ENCODE measurements around the gene RIPOR2.

RIPOR2 gene

DNA sequence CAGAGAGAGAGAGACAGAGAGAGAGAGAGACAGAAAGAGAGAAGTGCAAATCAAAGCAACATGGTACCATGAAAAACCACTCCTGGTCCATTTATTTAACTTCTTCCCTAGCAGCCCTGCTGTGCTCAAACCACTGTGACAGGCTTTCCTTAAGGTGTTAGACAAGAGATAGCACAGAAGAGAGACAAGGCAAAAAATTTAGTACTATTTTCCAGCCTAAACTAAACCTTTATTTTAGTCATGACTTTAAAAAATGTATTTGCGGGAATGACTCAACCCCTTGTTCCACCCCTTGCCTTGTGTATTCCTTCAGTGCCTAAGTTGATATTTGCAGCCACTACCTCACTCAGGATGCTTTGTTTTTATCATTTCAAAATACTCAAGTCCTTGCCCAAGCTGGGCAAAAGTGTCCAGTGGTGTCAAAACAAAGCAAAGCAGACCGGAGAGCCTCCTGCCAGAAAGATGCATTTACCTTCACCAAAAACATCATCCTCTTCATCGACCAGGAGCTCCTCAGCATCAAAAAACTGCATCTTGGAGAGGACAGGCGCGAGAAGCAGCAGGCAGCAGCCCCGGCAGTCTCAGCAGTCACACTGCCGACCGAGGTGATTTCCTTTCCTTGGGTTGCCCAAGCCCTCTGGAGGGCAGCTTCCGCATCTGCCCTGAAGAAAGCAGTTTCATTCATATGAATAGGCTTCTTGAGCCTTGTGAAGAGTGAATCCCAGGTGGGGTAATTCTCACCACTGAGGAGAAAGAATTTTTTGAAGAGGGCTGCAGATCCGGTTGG lies at the start of gene RIPOR2:
TSS of gene RIPOR2 (minus strand) at position 595 of the 787 bp plus-strand sequence. CDS start at position 533, 62 bp downstream.
- no peak for DNase-seq

DNA sequence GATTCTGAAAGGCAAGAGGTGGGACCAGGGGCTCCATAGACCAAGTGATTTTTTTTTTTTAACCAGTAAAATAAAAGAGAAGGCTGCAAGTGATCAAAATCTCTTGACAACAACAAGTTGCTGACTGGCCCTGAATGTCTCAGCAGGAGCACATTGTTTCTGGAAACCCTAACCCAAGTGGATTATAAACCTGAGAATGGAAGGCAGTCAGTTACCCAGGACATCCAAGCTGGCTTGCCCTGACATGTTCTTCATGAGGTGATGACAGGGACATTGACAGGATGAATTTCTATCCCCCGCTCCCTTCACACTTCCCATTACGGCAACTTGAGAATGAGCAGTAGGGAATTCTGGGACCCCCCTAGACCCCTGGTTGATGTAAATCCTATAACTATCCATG lies 49.6 kb upstream of the RIPOR2 start:
- DNase-seq, result no peak

GRCh38 chr6:24982231-24982630 lies 46.5 kb upstream of the RIPOR2 start:
- no peak for DNase-seq

DNA sequence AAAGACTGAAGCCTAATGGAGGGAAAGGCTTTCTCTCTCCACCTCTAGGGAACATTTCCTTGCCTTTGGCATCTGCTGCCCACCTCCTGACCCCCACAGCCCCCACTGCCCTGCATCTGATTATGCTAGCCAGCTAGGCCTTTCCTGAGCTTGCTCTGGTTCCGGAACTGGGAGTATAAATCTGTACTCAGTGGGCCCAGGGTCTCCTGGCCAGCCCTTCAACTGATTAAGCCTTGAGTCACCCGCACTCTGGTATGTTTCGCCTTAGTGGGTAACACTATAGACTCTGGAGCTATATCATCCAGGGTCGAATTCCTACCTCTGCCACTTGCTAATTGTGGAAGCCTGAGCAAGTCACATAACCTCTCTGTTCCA lies 45.6 kb upstream of the RIPOR2 start:
- DNase-seq, result no peak

DNA sequence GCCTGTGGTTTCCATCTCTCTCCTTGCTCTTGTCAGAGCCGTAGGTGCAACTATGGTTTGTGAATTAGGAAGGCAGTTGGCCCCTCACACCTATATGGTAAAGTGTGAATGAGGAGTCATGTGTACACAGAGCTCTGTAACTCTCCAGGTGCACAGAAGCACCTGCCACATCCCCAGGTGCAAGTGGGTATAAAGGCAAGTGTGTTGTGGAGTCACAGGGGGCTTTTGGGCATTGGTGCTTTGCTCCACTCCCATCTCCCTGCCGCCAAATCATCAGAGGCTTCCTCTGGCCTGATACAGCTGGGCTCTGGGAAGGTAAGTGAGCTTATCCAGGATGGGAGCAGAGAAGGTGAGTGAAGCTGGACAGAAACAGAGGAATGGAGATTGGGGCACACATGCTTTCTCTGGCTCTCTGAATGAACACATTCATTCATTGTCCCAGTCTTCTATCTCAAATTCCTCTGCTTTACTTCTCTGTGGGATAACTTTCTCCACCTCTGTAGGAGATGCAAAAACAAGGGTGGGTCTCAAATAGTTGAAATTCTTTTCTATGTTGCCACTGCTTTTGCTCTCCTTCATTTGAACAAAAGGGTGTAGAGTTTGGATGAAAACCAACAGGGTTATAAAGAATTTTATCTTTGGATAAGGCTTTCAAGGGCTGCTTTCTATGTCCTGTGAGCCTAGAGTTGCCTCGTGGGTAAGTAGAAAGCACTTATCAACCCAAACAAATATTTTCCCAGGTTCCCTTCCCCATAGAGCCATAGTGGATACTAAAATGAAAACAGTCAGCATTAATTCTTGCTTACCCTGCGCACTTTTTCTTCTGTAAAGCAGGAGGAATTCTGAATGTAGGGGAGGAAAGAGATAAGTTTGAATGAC lies 45.0 kb upstream of the RIPOR2 start:
- DNase-seq, result no peak

DNA sequence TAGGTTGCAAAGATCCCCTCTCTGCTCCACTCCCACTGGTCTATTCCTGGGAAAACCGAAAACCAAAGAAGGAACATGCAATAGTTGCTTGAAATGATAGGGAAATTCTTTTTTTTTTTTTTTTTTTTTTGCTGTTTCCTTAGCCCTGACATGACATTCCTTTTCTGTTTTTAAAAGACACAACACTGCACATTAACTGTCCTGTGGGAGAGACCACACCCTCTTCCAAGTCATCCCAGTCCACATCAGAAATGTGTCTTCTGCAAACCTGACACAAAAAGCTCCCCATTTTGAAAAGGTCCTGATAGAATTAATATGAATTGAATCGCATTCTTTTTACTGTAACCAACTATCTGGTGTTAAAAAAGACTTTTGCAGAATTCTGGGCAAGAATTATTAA lies 43.4 kb upstream of the RIPOR2 start:
- no peak for DNase-seq

DNA sequence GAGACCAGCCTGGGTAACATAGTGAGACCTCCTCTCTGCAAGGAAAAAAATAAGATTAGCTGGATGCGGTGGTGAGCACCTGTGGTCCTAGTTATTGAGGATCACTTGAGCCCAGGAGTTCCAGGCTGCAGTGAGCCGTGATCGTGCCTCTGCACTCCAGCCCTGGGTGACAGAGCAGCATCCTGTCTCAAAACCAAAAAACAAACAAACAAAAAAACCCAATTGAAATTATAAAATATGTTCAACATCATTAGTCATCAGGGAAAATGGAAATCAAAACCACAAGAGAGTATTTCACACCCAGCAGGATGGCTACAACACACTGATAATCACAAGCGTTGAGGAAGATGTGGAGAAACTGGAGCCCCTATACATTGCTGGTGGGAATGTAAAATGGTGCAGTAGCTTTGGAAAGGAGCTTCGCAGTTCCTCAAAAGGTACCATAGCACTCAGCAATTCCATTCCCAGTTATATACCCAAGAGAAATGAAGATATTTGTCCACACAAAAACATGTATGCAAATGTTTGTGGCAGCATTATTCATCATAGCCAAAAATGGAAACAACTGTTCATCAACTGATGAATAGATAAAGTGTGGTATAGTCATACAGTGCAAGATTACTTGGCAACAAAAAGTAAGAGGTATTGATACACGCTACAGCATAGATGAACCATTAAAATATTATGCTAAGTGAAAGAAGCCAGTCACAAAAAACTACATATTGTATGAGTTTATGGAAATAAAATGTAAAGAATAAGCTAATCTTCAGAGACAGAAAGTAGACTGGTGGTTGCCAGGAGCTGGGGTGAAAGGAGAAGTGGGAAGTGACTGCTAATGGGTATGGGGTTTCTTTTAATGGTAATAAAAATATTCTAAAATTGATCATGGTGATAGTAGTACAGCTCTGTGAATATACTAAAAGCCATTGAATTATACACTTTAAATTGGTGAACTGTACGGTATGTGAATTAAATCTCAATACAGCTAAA lies 38.7 kb upstream of the RIPOR2 start:
- no peak for DNase-seq

DNA sequence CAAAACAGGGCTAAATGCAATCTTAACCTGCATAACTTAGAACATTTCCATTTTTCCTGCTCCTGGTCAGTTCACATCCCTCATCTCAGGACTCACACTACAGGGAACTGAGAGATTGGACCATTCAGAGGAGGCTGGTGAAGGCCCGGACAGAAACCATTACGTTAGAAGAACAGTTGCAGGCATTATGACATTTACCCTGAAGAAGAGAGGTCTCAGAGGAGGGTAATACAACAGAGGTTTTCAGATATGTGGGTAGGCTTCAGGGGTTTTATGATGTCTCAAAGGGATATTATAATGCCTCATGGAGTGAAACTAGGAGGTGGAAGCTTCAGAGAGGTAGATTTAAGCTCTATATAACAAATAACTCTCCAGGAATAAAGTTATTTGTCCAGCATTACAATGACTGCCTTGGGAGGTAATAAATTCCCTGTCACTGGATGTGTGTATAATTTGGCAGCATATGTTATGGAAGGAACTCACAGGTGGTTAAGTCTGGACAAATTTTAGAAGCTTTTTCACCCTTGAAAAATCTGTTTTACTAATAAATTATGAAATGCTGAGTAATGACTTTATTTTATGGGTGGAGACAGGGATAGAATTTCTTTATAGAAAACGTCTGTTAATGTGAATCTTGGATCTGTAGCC lies 36.7 kb upstream of the RIPOR2 start:
- no peak for DNase-seq

DNA sequence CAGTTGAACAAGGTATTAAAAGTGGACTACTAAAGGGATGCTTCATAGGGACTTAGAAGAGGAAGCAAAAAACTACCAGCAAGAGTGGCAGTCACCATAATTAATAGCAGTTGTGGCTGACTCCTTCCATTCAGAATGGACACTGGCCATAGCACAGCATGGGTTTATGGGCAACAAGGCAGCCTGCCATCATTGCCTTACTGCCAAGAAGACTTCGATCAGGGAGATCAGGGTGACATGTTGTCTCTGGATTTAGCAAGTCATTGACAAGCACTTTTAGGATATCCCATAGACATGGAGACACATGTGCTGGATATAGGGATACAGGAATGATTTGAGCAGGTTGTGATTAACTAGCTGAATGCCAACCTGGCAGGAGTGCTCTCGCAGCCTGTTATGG lies 35.3 kb upstream of the RIPOR2 start:
- DNase-seq, result no peak

- no peak for DNase-seq
Observed at GRCh38 chr6:24969343-24969860, 33.6 kb upstream of the RIPOR2 start.

DNA sequence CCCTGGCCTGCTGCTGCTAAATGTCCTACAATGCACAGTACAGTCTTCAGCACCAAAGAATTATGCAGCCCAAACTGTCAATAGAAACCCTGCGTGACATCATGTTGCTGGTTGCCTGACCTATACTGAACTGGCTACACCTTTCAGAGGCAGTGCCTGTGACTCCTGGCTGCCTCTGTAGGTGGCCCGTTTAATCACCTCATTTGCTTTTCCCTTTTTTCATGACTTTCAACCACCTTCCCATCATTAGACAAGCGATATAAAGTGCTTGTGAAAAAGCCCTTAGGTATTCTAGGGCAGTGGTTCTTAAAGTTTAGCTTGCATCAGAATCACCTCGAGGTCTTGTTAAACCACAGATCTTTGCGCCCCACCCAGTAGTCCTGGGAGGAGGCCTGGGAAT lies 33.0 kb upstream of the RIPOR2 start:
- no peak for DNase-seq

DNA sequence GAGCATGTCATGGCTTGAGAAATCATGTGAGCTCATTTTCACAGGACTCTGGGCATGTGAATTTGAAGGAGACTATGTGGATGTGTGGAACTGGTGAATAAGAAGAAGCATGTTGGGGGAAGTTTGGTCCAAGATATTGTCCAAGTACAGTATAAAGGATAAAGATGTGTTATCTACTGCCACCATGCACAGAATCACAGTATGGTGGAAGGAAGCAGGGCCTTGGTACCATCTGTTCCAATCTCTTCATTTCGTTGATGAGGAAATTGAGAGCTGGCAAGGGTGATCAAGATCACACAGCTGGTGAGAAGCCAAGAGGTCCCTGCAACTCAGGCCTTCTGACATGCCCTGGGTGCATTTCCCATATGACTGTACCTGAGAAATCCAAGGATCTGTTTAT lies 31.5 kb upstream of the RIPOR2 start:
- no peak for DNase-seq

DNA sequence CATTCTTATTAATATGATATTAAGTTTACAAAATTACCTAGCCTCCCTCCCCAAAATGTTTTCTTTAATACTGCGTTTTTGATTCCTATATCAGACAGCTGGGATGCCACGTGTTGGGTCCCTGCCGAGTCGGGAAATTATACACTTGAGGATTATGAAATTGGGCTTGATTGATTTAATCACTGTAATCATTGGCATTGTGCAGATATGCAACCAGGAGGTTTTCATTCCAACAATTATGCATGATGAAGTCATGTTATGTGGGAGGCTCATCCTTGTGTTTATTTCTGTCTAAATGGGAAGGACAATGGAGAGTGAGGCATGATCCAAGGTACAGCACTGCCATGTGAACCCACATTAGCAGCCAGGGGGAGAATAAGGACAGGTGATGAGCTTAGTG lies 30.6 kb upstream of the RIPOR2 start:
- DNase-seq, result peak; percentile 70

DNA sequence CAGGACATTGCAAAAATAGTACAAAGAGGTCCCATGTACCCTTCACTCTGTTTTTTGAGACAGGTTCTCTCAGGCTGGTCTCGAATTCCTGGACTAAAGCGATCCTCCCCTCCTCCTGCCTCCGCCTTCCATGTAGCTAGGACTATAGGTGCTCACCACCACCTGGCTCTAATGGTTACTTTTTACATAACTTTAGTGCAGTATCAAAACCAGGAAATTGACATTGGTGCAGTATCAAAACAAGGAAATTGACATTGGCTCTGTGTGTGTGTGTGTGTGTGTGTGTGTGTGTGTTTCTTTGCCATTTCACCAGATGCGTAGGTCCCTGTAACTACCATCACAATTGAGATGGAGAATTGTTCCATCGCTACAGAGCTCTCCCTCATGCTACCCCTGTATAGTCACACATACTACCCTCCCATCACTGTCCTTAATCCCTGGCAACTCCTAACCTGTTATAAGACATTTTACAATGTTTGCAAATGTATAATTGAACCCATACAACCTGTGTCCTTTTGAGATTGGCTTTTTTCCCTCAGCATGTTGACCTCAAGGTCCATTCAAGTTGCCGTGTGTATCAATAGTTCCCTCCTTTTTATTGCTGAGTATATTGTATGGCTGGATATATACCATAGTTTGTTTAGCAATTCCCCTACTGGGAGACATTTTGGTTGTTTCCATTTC lies 28.3 kb upstream of the RIPOR2 start:
- DNase-seq, result no peak

DNA sequence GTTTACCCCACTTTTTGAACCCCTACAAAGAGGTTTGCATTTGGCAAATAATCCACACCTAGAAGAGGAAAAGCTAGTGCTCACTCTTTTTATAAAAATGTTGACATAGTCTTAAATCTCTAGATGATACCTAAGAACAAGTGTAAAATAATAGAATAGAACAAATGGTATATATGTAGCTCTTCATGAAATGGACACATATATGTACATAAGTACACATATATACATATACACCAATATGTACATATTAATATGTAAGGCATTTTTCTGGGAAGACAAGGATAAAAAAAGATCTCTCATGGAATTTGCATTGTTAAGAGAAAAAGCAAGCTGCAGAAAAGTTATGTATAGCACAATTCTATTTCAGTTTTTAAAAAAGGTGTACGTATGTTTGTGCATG lies 27.6 kb upstream of the RIPOR2 start:
- DNase-seq, result no peak

DNA sequence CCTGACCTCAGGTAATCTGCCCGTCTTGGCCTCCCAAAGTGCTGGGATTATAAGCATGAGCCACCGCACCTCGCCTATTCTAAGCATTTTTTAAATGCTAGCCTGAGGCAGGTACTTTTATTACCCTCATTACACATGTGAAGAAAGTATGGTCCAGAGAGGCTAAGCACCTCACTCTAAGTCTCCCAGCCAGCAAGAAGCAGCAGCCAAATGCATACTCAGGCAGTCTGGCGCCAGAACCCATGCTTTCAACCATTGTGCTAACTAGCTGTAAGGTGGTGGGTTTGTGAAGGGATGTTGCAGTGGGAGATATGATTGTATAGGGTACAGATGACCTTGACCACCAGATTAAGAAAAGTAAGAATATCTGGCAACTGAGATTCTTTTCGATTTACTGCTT lies 26.1 kb upstream of the RIPOR2 start:
- no peak for DNase-seq

- no peak for DNase-seq
Observed at GRCh38 chr6:24960991-24961475, 25.3 kb upstream of the RIPOR2 start.

DNA sequence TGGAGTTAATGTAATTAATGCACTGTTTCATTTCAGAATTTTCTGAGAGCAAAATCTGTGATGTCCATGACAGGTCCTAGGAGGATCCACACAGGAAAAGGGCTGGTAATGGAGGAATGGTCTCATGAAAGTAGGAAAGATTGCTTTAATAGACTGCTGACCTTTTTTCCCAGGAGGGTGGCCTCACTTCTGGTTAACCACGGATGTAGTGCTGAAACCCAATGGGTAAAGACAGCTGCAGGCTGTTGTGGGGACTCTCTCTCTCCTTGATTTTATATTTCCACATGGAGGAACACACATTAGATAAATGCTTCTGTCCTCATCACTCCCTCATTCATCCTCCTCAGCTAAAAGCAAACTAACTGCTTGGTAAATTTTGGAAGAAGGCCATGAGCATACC lies 23.6 kb upstream of the RIPOR2 start:
- no peak for DNase-seq

- DNase-seq, result no peak
Observed at GRCh38 chr6:24957199-24957598, 21.4 kb upstream of the RIPOR2 start.

DNA sequence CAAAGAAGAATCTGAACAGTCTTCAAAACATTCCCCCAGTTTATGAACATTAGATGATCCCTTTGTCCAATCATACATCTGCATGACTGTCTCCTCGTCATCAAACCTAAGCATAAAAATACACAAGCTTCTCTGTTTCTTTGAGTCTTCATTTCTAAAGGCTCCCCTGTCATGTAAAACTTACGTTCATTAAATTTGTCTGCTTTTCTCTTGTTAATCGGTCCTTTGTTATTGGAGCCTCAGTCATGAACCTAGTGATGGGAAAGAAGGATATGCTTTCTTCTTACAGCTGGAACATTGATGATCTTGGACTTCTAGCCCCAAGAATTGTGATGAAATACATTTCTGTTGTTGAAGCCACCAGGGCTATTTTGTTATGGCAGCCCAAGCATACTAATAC lies 18.0 kb upstream of the RIPOR2 start:
- DNase-seq, result no peak

DNA sequence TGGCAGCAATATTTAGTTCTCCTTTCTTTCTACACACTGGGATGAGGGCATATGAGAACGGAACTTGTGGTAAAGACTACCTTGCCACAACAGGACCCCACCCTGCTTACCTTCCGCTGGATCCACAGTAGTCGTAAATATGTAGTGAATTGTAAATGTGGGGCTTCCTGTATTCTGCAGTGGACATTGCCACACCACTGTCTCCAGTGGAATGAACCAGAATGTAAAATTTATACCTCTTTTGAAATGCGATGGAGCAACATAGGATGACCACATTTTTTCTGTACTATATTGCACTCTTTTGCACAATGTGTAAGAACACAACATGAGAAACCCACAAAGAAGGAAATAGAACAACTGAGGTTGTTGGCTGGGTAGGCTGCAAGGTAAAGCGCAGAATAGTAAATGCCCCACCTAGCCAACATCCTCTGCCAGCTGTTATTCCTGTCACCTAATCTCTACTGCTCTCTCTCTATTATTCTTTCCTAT lies 16.1 kb upstream of the RIPOR2 start:
- DNase-seq, result no peak

All from NCI-H1436 (cell line).